ENCODE results near the gene COL18A1. TPM values are rescaled to one million over a fixed set of nuclear protein-coding genes. Genes with fewer than 3 reads are reported as not detected.

Gene COL18A1
- total RNA-seq, 4 donors from 2014 or later: 97.7 to 173 (median 110) TPM

DNA sequence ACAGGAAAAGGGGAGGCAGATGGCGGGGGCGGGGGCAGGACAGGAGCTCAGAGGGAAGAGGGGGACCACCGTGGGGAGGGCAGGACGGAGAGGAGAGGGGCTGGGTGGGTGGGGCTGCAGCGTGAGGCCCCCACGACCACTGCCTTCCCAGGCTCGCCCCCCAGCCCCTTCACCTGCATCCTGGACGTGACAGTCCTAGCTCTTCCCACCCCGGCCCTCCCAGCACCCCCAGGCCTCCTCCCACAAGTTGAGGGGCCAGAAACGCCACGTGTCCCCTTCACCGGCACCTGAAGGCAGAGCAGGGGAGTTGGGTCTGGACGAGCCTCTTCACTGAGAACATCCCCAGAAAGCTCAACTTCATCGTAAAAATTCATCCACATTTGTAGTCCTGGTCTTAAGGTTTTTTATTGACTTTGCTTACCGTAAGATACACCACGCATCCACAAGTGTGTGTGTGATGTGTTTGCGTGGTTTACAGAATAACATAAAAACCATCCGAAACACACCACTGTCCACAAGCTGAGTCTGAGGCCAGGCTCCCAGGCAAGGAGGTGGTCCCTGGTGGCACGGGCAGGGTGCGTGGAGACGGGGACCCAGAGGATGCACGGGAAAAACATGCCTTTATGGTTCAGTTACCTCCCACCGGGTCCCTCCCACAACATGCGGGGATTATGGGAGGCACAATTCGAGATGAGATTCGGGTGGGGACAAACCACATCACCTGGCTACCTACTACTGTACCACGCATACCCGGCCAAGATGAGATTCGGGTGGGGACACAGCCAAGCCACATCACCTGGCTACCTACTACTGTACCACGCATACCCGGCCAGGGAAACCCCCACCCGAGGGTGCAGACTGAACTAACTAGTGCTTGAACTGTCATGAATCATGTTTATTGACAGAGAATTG, 13.9 kb upstream of the COL18A1 start:
- H3K9me3 ChIP-seq: no peaks in the 10 kb centered on the region
- intact Hi-C loops (cut with DNase I): no loop called here
- H3K27me3 ChIP-seq: peaks cover 0 to 20% (median 0%) of the 10 kb centered on the region in 4 donors
- peaks cover 15 to 25% (median 16%) of the 10 kb centered on the region in 4 donors for H3K4me1 ChIP-seq
- no peaks in the 10 kb centered on the region for H3K36me3 ChIP-seq
- H3K27ac ChIP-seq (replicated peaks in 1 of 4): no peak overlapping the region
- TF ChIP-seq POLR2AphosphoS5 (IDR thresholded peaks at IDR 0.05) (no peak), EP300 (IDR thresholded peaks at IDR 0.05) (no peak), POLR2A (IDR thresholded peaks at IDR 0.05; ENCODE audit: low read depth) (no peak)
- TF ChIP-seq, protein P1, sequence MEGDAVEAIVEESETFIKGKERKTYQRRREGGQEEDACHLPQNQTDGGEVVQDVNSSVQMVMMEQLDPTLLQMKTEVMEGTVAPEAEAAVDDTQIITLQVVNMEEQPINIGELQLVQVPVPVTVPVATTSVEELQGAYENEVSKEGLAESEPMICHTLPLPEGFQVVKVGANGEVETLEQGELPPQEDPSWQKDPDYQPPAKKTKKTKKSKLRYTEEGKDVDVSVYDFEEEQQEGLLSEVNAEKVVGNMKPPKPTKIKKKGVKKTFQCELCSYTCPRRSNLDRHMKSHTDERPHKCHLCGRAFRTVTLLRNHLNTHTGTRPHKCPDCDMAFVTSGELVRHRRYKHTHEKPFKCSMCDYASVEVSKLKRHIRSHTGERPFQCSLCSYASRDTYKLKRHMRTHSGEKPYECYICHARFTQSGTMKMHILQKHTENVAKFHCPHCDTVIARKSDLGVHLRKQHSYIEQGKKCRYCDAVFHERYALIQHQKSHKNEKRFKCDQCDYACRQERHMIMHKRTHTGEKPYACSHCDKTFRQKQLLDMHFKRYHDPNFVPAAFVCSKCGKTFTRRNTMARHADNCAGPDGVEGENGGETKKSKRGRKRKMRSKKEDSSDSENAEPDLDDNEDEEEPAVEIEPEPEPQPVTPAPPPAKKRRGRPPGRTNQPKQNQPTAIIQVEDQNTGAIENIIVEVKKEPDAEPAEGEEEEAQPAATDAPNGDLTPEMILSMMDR (IDR thresholded peaks at IDR 0.05): no peak
- no peak overlapping the region for H3K4me3 ChIP-seq
- no peak for DNase-seq (ENCODE audit: extremely low spot score)
- WGBS: 94% methylated on average over 24 of the region's 32 CpGs

DNA sequence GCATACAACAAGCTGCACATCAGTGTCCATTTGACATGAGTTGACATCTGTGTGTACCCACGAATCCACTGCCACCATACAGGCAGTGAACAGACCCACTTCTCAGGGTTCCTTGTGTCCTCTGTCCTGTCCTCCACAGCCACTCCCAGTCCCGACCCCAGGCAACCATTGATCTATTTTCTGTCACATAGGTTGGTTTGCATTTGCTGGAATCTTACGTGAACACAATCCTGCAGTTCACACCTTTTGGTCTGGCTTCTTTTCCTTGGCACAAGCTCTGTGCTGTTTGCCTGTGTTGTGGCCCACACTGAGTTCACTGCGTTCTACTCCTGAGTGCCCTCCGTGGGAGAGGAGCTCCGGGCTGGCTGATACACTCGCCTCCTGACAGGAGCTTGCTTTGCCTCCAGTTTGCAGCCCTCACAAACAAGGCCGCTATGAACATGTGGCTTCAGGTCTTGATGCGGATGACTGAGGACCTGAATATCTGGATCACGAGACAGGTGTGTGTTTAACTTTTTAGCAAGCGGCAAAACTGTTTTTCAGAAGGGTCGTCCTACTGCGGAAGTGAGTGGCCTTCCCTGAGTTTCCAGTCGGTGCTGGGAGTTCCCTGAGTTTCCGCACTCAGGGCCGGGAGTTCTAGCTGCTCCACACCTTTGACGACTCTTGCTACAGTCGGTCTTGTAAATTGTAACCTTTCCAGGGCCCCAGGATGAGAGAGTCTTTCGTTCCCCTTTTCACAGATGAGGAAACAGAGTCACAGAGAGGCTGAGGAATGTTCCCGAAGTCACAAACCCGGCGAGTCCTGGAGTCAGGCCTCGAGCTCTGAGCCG, 13.0 kb upstream of the COL18A1 start:
- H3K27me3 ChIP-seq: peaks cover 0 to 20% (median 0%) of the 10 kb centered on the region in 4 donors
- WGBS: 91% methylated on average over 24 of the region's 24 CpGs
- TF ChIP-seq EP300 (IDR thresholded peaks at IDR 0.05): no peak
- no peaks in the 10 kb centered on the region for H3K9me3 ChIP-seq
- no peak overlapping the region for H3K27ac ChIP-seq (replicated peaks in 1 of 4)
- no peaks in the 10 kb centered on the region for H3K36me3 ChIP-seq
- peaks cover 6 to 16% (median 8%) of the 10 kb centered on the region in 4 donors for H3K4me1 ChIP-seq
- intact Hi-C loops (cut with DNase I): no loop called here
- H3K4me3 ChIP-seq: no peak overlapping the region
- DNase-seq (ENCODE audit: extremely low spot score): no peak

DNA sequence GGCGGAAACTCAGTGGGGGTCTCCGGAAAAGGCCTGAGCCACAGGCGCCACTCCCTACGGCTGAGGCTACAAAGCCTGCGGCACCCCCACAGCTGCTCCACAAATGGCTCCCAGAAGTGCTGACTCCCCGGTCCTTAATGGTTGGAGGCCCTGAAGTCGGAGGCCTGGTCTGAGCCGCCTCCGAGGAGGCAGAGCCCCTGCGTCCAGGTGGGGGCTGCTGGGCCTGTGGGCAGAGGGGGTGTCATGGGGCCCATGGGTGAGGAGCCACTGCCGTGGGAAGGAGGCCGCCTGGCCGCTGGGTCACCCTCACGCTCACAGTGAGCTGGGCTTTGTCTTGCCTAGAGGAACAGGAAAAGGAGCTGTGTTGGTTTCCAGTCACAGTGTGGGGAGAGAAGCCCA, 12.4 kb upstream of the COL18A1 start:
- intact Hi-C loops (cut with DNase I): no loop called here
- Histone ChIP-seq H3K27ac (replicated peaks in 1 of 4) (no peak overlapping the region), H3K4me3 (no peak overlapping the region), H3K9me3 (no peaks in the 10 kb centered on the region), H3K27me3 (peaks cover 0 to 20% (median 0%) of the 10 kb centered on the region in 4 donors), H3K36me3 (no peaks in the 10 kb centered on the region), H3K4me1 (peaks cover 0 to 10% (median 1%) of the 10 kb centered on the region in 4 donors)
- 94% methylated on average over 14 of the region's 14 CpGs for WGBS
- no peak for DNase-seq (ENCODE audit: extremely low spot score)
- TF ChIP-seq EP300 (IDR thresholded peaks at IDR 0.05): no peak
- TF ChIP-seq, protein P1 (IDR thresholded peaks at IDR 0.05): no peak
- no peak for TF ChIP-seq POLR2A (IDR thresholded peaks at IDR 0.05; ENCODE audit: low read depth)
- TF ChIP-seq POLR2AphosphoS5 (IDR thresholded peaks at IDR 0.05): no peak

DNA sequence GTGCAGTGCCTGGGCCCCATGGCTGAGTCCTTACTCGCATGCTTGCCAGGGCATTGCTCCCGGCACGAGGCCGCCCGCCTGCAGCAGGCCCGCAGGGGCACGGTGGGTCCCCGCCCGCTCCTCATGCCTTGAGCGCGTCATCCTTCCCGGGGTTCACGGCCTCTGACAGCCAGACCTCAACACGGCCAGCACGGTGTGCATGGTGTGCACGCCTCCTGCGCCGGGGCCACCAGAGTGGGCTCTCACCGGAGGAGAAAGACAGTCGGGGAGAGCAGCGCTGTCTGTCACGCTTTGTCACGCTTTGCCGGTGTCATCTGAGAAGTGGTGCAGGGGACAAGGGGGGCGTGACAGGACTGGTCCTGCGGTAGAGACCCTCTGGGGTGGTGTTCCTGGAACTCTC, 11.9 kb upstream of the COL18A1 start:
- no peak for DNase-seq (ENCODE audit: extremely low spot score)
- Histone ChIP-seq H3K36me3 (no peaks in the 10 kb centered on the region), H3K9me3 (no peaks in the 10 kb centered on the region), H3K4me3 (no peak overlapping the region), H3K27me3 (peaks cover 0 to 20% (median 0%) of the 10 kb centered on the region in 4 donors), H3K4me1 (peaks cover 0 to 6% (median 0%) of the 10 kb centered on the region in 4 donors), H3K27ac (replicated peaks in 1 of 4) (no peak overlapping the region)
- TF ChIP-seq, protein P1 (IDR thresholded peaks at IDR 0.05): no peak
- TF ChIP-seq EP300 (IDR thresholded peaks at IDR 0.05): no peak
- TF ChIP-seq POLR2A (IDR thresholded peaks at IDR 0.05; ENCODE audit: low read depth): no peak
- TF ChIP-seq POLR2AphosphoS5 (IDR thresholded peaks at IDR 0.05): no peak
- 94% methylated on average over 22 of the region's 26 CpGs for WGBS
- intact Hi-C loops (cut with DNase I): no loop called here
